GM18511 (cell line): ENCODE data around the gene TM4SF1.
"Not testable (repeated sequence)": the region's sequence is repeated elsewhere in the genome, so short reads cannot be mapped to it uniquely, and the experiment has no call there.

Experiments
- ATAC-seq: cut with Tn5 transposase; IDR thresholded peaks from one replicate; pipeline ENCODE4 v1.9.1; 2021; ENCODE audit warnings: mild to moderate bottlenecking, moderate library complexity; ENCODE audit not compliant: unreplicated experiment

TM4SF1 gene

GRCh38 chr3:149395107-149396089 lies 17.9 kb upstream of the TM4SF1 start:
- no peak for ATAC-seq

- peak; percentile 91 for ATAC-seq
These were observed 16.1 kb upstream of the TM4SF1 start for GRCh38 chr3:149393345-149394160.

- no peak for ATAC-seq
These were observed 14.5 kb upstream of the TM4SF1 start for GRCh38 chr3:149391960-149392359.

GRCh38 chr3:149390772-149391212 lies 13.3 kb upstream of the TM4SF1 start:
- no peak for ATAC-seq

GRCh38 chr3:149390294-149390693 lies 12.8 kb upstream of the TM4SF1 start:
- ATAC-seq, result no peak

- ATAC-seq, result no peak
These were observed 11.3 kb upstream of the TM4SF1 start for GRCh38 chr3:149388531-149389417.

GRCh38 chr3:149388001-149388440 lies 10.6 kb upstream of the TM4SF1 start:
- no peak for ATAC-seq

GRCh38 chr3:149386299-149386606 lies 8.8 kb upstream of the TM4SF1 start:
- no peak for ATAC-seq

GRCh38 chr3:149385617-149386298 lies 8.3 kb upstream of the TM4SF1 start:
- ATAC-seq, result no peak

- ATAC-seq, result no peak
These were observed 7.5 kb upstream of the TM4SF1 start for GRCh38 chr3:149384911-149385321.

- no peak for ATAC-seq
These were observed 6.7 kb upstream of the TM4SF1 start for GRCh38 chr3:149384167-149384566.

- no peak for ATAC-seq
These were observed 6.3 kb upstream of the TM4SF1 start for GRCh38 chr3:149383703-149384102.

GRCh38 chr3:149382518-149382917 lies 5.1 kb upstream of the TM4SF1 start:
- ATAC-seq, result no peak

GRCh38 chr3:149382101-149382467 lies 4.6 kb upstream of the TM4SF1 start:
- ATAC-seq, result no peak

- no peak for ATAC-seq
These were observed 4.0 kb upstream of the TM4SF1 start for GRCh38 chr3:149381173-149382100.

- ATAC-seq, result not testable (repeated sequence)
These were observed 2.8 kb upstream of the TM4SF1 start for GRCh38 chr3:149380220-149380619.

- ATAC-seq, result no peak
These were observed 1.2 kb upstream of the TM4SF1 start for GRCh38 chr3:149378478-149379309.

GRCh38 chr3:149376718-149377407 lies 586 bp downstream of the TM4SF1 start:
- no peak for ATAC-seq
